ENCODE measurements around the gene TM4SF1.

DNA sequence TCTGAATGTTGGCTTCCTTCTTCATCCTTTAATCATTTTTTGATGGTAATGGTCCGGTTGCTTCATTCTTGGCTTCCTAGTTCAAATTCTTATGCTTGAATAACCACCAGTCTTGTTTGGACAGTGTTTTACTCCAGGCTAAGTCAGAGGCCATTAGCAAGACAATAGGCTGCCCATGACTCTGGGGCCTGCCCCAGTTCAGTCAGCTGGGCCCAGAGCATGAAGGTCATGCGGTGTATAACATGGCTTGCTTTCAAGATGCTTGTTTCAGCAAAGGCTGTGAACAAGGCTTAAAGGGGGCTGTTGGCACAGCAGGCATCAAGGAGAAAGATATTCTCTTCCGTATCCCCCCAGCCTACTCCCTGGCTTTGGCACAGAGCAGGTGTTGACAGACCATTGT lies 57.7 kb downstream of the TM4SF1 start:
- TF ChIP-seq CTCF (conservative IDR thresholded peaks at IDR 0.05) (no peak), ZFX (IDR thresholded peaks at IDR 0.05) (no peak)
